Neuronal stem cell (in vitro differentiated cells): ENCODE data around the gene TNS1.
A peak's percentile ranks its signal among the peaks of the same experiment; 100 is the strongest.

Experiments
- DNase-seq: peaks from one replicate; pipeline ENCODE4 v3.0.0-alpha.2; 2013; ENCODE audit warnings: low spot score
- H2AFZ ChIP-seq: one replicate; pipeline ENCODE4 v1.6.1; 2013; ENCODE audit warnings: mild to moderate bottlenecking, low read length, inconsistent platforms
- H2AK5ac ChIP-seq: 2 replicates; pipeline ENCODE4 v1.6.1; 2013; ENCODE audit warnings: low read depth, mild to moderate bottlenecking, inconsistent platforms, low read length, moderate library complexity, mixed read lengths
- H2BK120ac ChIP-seq: 2 replicates; pipeline ENCODE4 v1.6.1; 2013; ENCODE audit warnings: low read depth, mild to moderate bottlenecking, inconsistent platforms, low read length, moderate library complexity, mixed read lengths
- H2BK12ac ChIP-seq: one replicate; pipeline ENCODE4 v1.6.1; 2013; ENCODE audit warnings: low read length, inconsistent platforms
- H2BK15ac ChIP-seq: 2 replicates; pipeline ENCODE4 v1.6.1; 2013; ENCODE audit warnings: mild to moderate bottlenecking, low read length, inconsistent platforms, mixed read lengths
- H2BK5ac ChIP-seq: one replicate; pipeline ENCODE4 v1.6.1; 2013; ENCODE audit warnings: inconsistent platforms, mild to moderate bottlenecking, low read length, moderate library complexity
- H3K14ac ChIP-seq: one replicate; pipeline ENCODE4 v1.6.1; 2013; ENCODE audit warnings: low read length, inconsistent platforms
- H3K18ac ChIP-seq: 2 replicates; pipeline ENCODE4 v1.6.1; 2013; ENCODE audit warnings: low read length, inconsistent platforms
- H3K23ac ChIP-seq: 2 replicates; pipeline ENCODE4 v1.6.1; 2013; ENCODE audit warnings: low read depth, mild to moderate bottlenecking, mixed read lengths, low read length, inconsistent platforms; ENCODE audit not compliant: poor library complexity
- H3K27ac ChIP-seq: replicated peaks from 3 replicates; pipeline ENCODE4 v1.5.1; 2013; ENCODE audit warnings: low read length, inconsistent platforms
- H3K27me3 ChIP-seq, 3 experiments: 2 replicates each; pipeline ENCODE4 v1.6.1; 2013; ENCODE audit warnings: low read length in 3 of 3, mild to moderate bottlenecking in 2 of 3, inconsistent platforms in 1 of 3, low read depth in 1 of 3, mixed read lengths in 1 of 3, moderate library complexity in 1 of 3; ENCODE audit not compliant: control insufficient read depth in 3 of 3, insufficient read depth in 3 of 3
- H3K36me3 ChIP-seq, 2 donors: replicated peaks in 1 of 2; 2 replicates each; pipeline ENCODE4 v1.6.1; 2013; ENCODE audit warnings: low read length in 2 of 2; ENCODE audit not compliant: control insufficient read depth in 2 of 2, insufficient read depth in 2 of 2
- H3K4ac ChIP-seq: 2 replicates; pipeline ENCODE4 v1.6.1; 2013; ENCODE audit warnings: inconsistent platforms, mild to moderate bottlenecking, low read length, moderate library complexity
- H3K4me1 ChIP-seq, 2 donors: 1 replicate in 1 of 2; 2 replicates in 1 of 2; pipeline ENCODE4 v1.6.1; 2013; ENCODE audit warnings: low read length in 2 of 2, low read depth in 1 of 2; ENCODE audit not compliant: control insufficient read depth in 2 of 2, insufficient read depth in 1 of 2
- H3K4me2 ChIP-seq: one replicate; pipeline ENCODE4 v1.6.1; 2013; ENCODE audit warnings: mild to moderate bottlenecking, low read length, inconsistent platforms; ENCODE audit not compliant: insufficient read depth, poor library complexity, severe bottlenecking
- H3K4me3 ChIP-seq, 2 donors: 2 replicates each; pipeline ENCODE4 v1.5.1; 2013; ENCODE audit warnings: low read length in 2 of 2, mild to moderate bottlenecking in 2 of 2, inconsistent platforms in 1 of 2, moderate library complexity in 1 of 2
- H3K79me1 ChIP-seq: one replicate; pipeline ENCODE4 v1.6.1; 2013; ENCODE audit warnings: low read depth, mild to moderate bottlenecking, inconsistent platforms, low read length, moderate library complexity
- H3K9ac ChIP-seq: one replicate; pipeline ENCODE4 v1.6.1; 2013; ENCODE audit warnings: mild to moderate bottlenecking, low read depth, low read length, inconsistent platforms; ENCODE audit not compliant: poor library complexity
- H3K9me3 ChIP-seq, 2 donors: replicated peaks in 1 of 2; 2 replicates each; pipeline versions ENCODE3 to v1.6.1; 2013; ENCODE audit warnings: low read length in 2 of 2, mild to moderate bottlenecking in 2 of 2, inconsistent platforms in 1 of 2, low read depth in 1 of 2, mixed read lengths in 1 of 2, moderate library complexity in 1 of 2; ENCODE audit not compliant: control insufficient read depth in 2 of 2, insufficient read depth in 1 of 2
- H4K8ac ChIP-seq: one replicate; pipeline ENCODE4 v1.6.1; 2013; ENCODE audit warnings: low read depth, mild to moderate bottlenecking, inconsistent platforms, low read length, moderate library complexity
- H4K91ac ChIP-seq: one replicate; pipeline ENCODE4 v1.6.1; 2013; ENCODE audit warnings: low read length, low read depth, mild to moderate bottlenecking, inconsistent platforms; ENCODE audit not compliant: poor library complexity
- WGBS, 2 donors: extraction: QIAGEN DNeasy Blood & Tissue Kit; methylation state at CpG; one replicate each; pipeline ENCODE4 v1.1.7; 2013; ENCODE audit warnings: missing lambda C conversion rate in 2 of 2, mixed read lengths in 1 of 2; ENCODE audit not compliant: insufficient read length in 2 of 2, insufficient replicate concordance in 1 of 2; ENCODE audit errors: extremely low coverage in 2 of 2; 5-methylcytosine and 5-hydroxymethylcytosine counted together

Gene TNS1

GRCh38 chr2:217886720-217887309 lies 116.0 kb downstream of the TNS1 start:
- Histone ChIP-seq H3K27me3 (no peaks in the 10 kb centered on the region), H3K4ac (no peak overlapping the region), H2BK5ac (no peak overlapping the region), H4K91ac (no peak overlapping the region), H3K36me3 (no peaks in the 10 kb centered on the region), H3K14ac (no peak overlapping the region), H2BK15ac (no peak overlapping the region), H2BK120ac (no peak overlapping the region), H2BK12ac (no peak overlapping the region), H2AK5ac (no peak overlapping the region), H3K18ac (no peak overlapping the region), H3K9me3 (no peaks in the 10 kb centered on the region), H3K27ac (no peak overlapping the region), H3K4me1 (peaks cover 0 to 2% of the 10 kb centered on the region in 2 donors), H3K4me3 (peak overlapping the region in 1 of 2 donors; percentile 15), H3K9ac (no peak overlapping the region), H3K79me1 (no peaks in the 10 kb centered on the region), H3K23ac (no peak overlapping the region), H2AFZ (no peak overlapping the region), H3K4me2 (no peak overlapping the region), H4K8ac (no peak overlapping the region)
- no CpG with 5 or more reads among the region's 6 CpGs for WGBS, 2 donors
- DNase-seq: peak; percentile 76

GRCh38 chr2:217886091-217886490 lies 116.7 kb downstream of the TNS1 start:
- WGBS, 2 donors: 100% methylated on average over 1 of the region's 3 CpGs; no CpG with 5 or more reads in 1 of the 2 donors
- no peak overlapping the region for H3K9ac ChIP-seq
- H4K8ac ChIP-seq: no peak overlapping the region
- H3K27me3 ChIP-seq: no peaks in the 10 kb centered on the region
- H2BK15ac ChIP-seq: no peak overlapping the region
- no peak overlapping the region for H3K14ac ChIP-seq
- H3K9me3 ChIP-seq: no peaks in the 10 kb centered on the region
- no peak overlapping the region for H2AFZ ChIP-seq
- no peak overlapping the region for H2BK12ac ChIP-seq
- no peak overlapping the region for H3K4ac ChIP-seq
- no peak overlapping the region for H2BK120ac ChIP-seq
- no peak overlapping the region for H3K23ac ChIP-seq
- no peak overlapping the region for H3K18ac ChIP-seq
- H2BK5ac ChIP-seq: no peak overlapping the region
- H3K4me1 ChIP-seq: peaks cover 0 to 8% of the 10 kb centered on the region in 2 donors
- H3K4me3 ChIP-seq: no peak overlapping the region
- H2AK5ac ChIP-seq: no peak overlapping the region
- no peak overlapping the region for H3K27ac ChIP-seq
- no peak for DNase-seq
- H3K79me1 ChIP-seq: no peaks in the 10 kb centered on the region
- H3K36me3 ChIP-seq: no peaks in the 10 kb centered on the region
- no peak overlapping the region for H3K4me2 ChIP-seq
- no peak overlapping the region for H4K91ac ChIP-seq

GRCh38 chr2:217884985-217885384 lies 117.8 kb downstream of the TNS1 start:
- Histone ChIP-seq H3K27ac (no peak overlapping the region), H3K9me3 (no peaks in the 10 kb centered on the region), H2BK12ac (no peak overlapping the region), H3K14ac (no peak overlapping the region), H3K23ac (no peak overlapping the region), H2AFZ (no peak overlapping the region), H3K36me3 (no peaks in the 10 kb centered on the region), H3K4me3 (no peak overlapping the region), H3K79me1 (no peaks in the 10 kb centered on the region), H3K4ac (no peak overlapping the region), H3K27me3 (no peaks in the 10 kb centered on the region), H4K8ac (no peak overlapping the region), H3K4me1 (peaks cover 0 to 12% of the 10 kb centered on the region in 2 donors), H3K4me2 (no peak overlapping the region), H2BK120ac (no peak overlapping the region), H3K18ac (no peak overlapping the region), H2BK5ac (no peak overlapping the region), H3K9ac (no peak overlapping the region), H2BK15ac (no peak overlapping the region), H4K91ac (no peak overlapping the region), H2AK5ac (no peak overlapping the region)
- DNase-seq: no peak
- WGBS, 2 donors: no CpG with 5 or more reads among the region's 8 CpGs

GRCh38 chr2:217880891-217881290 lies 121.9 kb downstream of the TNS1 start:
- peak; percentile 41 for DNase-seq

More at GRCh38 chr2:217880891-217881290, 121.9 kb downstream of the TNS1 start:
- no peak overlapping the region for H3K14ac ChIP-seq
- H3K9ac ChIP-seq: no peak overlapping the region
- no peak overlapping the region for H4K8ac ChIP-seq
- no peak overlapping the region for H3K4ac ChIP-seq
- no peaks in the 10 kb centered on the region for H3K36me3 ChIP-seq
- peak overlapping the region; percentile 21 for H3K4me2 ChIP-seq
- H2AFZ ChIP-seq: no peak overlapping the region
- H3K23ac ChIP-seq: peak overlapping the region; percentile 39
- WGBS, 2 donors: no CpG with 5 or more reads among the region's 14 CpGs
- H2BK120ac ChIP-seq: no peak overlapping the region
- no peaks in the 10 kb centered on the region for H3K27me3 ChIP-seq
- H2BK5ac ChIP-seq: no peak overlapping the region
- H3K9me3 ChIP-seq: no peaks in the 10 kb centered on the region
- H3K4me3 ChIP-seq: no peak overlapping the region
- H3K18ac ChIP-seq: peak overlapping the region; percentile 1
- peaks cover 0 to 12% of the 10 kb centered on the region in 2 donors for H3K4me1 ChIP-seq
- no peak overlapping the region for H2AK5ac ChIP-seq
- H3K79me1 ChIP-seq: no peaks in the 10 kb centered on the region
- no peak overlapping the region for H3K27ac ChIP-seq
- H2BK15ac ChIP-seq: no peak overlapping the region
- no peak overlapping the region for H2BK12ac ChIP-seq
- H4K91ac ChIP-seq: no peak overlapping the region
